Measurements from ENCODE around the gene TFEC.

Gene TFEC

DNA sequence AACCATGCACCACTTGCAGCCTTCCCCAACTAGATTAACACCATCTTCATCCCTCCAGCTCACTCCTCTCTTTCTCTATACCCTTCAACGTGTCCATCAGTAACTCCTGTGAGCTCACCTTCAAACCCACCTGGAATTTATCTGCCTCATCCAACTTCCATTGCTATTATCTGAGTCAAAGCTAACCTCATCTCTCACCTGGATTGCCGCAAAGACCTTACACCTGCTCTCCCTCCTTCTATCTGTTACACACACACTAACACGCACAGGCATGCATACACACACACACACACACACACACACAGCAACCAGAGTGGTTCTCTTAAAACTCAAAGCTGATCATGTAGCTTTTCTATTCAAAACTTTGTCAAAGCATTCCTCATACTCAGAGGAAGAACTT is 3.8 kb upstream of the TFEC start:
- no peak overlapping the region for H3K4me2 ChIP-seq (ENCODE audit: low read depth, low read length, poor library complexity, severe bottlenecking)
- no peak overlapping the region for H3K4me3 ChIP-seq (ENCODE audit: insufficient read depth, low read length, poor library complexity, severe bottlenecking)
- H3K9ac ChIP-seq (ENCODE audit: low read length), result no peak overlapping the region
- no peaks in the 10 kb centered on the region for H3K79me2 ChIP-seq (ENCODE audit: insufficient read depth, low read length)
- H3K9me2 ChIP-seq (replicated peaks; ENCODE audit: insufficient read depth, low read length), result no peaks in the 10 kb centered on the region
- H3K36me3 ChIP-seq (ENCODE audit: low read length), result no peaks in the 10 kb centered on the region
- H3K9me3 ChIP-seq (ENCODE audit: insufficient read depth, low read length), result no peaks in the 10 kb centered on the region
- no peak overlapping the region for H2AFZ ChIP-seq (ENCODE audit: low read depth, low read length, severe bottlenecking)
- TF ChIP-seq EZH2phosphoT487 (conservative IDR thresholded peaks at IDR 0.05; ENCODE audit: low read length) (no peak), CTCF (IDR thresholded peaks at IDR 0.05; ENCODE audit: insufficient read depth, low read length, poor library complexity, severe bottlenecking) (no peak)
- H3K27me3 ChIP-seq (ENCODE audit: low read length), result no peaks in the 10 kb centered on the region
- H4K20me1 ChIP-seq (ENCODE audit: low read depth, low read length), result no peaks in the 10 kb centered on the region
- H3F3A ChIP-seq (ENCODE audit: insufficient read depth), result no peaks in the 10 kb centered on the region
- H3K27ac ChIP-seq (ENCODE audit: low read depth, low read length), result no peak overlapping the region

DNA sequence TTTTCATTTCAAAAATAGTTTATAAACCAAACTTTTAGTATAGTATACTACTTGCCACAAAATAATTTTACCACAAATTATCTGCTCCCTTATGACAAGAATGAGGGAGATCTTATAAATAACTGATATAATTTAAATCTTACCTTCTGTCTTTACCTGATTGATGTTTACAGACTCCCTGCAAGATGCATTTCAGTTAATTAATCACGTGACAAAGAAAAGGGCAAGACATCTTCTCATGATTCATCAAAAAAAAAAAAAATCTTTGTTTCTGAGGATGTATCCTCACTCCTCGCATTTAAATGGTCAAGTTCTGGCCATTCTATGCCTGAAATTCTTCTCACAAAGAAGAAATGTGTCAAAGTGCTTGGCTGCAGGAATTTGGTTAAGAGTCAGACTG is 2.3 kb upstream of the TFEC start:
- no peaks in the 10 kb centered on the region for H3F3A ChIP-seq (ENCODE audit: insufficient read depth)
- H3K9ac ChIP-seq (ENCODE audit: low read length), result no peak overlapping the region
- no peaks in the 10 kb centered on the region for H3K9me2 ChIP-seq (replicated peaks; ENCODE audit: insufficient read depth, low read length)
- TF ChIP-seq CTCF (IDR thresholded peaks at IDR 0.05; ENCODE audit: insufficient read depth, low read length, poor library complexity, severe bottlenecking) (no peak), EZH2phosphoT487 (conservative IDR thresholded peaks at IDR 0.05; ENCODE audit: low read length) (no peak)
- H3K4me2 ChIP-seq (ENCODE audit: low read depth, low read length, poor library complexity, severe bottlenecking), result no peak overlapping the region
- no peak overlapping the region for H3K4me3 ChIP-seq (ENCODE audit: insufficient read depth, low read length, poor library complexity, severe bottlenecking)
- no peaks in the 10 kb centered on the region for H4K20me1 ChIP-seq (ENCODE audit: low read depth, low read length)
- no peaks in the 10 kb centered on the region for H3K27me3 ChIP-seq (ENCODE audit: low read length)
- H3K36me3 ChIP-seq (ENCODE audit: low read length), result no peaks in the 10 kb centered on the region
- no peak overlapping the region for H3K27ac ChIP-seq (ENCODE audit: low read depth, low read length)
- H3K9me3 ChIP-seq (ENCODE audit: insufficient read depth, low read length), result no peaks in the 10 kb centered on the region
- H2AFZ ChIP-seq (ENCODE audit: low read depth, low read length, severe bottlenecking), result no peak overlapping the region
- no peaks in the 10 kb centered on the region for H3K79me2 ChIP-seq (ENCODE audit: insufficient read depth, low read length)

DNA sequence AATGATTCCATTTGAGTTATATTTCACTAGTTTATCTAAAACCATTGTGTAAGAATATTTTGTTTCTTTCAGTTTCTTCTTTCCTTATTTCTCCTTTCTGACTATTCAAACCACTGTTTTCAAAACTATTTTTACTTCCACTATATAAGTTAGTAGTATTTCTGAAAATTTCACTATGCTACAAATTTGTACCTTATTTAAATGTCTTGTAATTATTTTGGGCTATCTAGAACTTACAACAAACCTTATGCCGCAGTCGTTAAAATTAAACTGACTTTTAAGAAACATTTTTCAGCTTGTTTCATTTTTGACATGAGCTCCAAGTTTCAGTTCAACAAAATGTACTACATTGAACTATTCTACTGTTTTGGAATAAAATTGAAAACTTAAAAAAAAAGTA is 1.8 kb downstream of the TFEC start:
- no peak overlapping the region for H3K4me2 ChIP-seq (ENCODE audit: low read depth, low read length, poor library complexity, severe bottlenecking)
- TF ChIP-seq CTCF (IDR thresholded peaks at IDR 0.05; ENCODE audit: insufficient read depth, low read length, poor library complexity, severe bottlenecking) (no peak), EZH2phosphoT487 (conservative IDR thresholded peaks at IDR 0.05; ENCODE audit: low read length) (no peak)
- H2AFZ ChIP-seq (ENCODE audit: low read depth, low read length, severe bottlenecking), result no peak overlapping the region
- H3K9ac ChIP-seq (ENCODE audit: low read length), result no peak overlapping the region
- H3K9me3 ChIP-seq (ENCODE audit: insufficient read depth, low read length), result no peaks in the 10 kb centered on the region
- no peaks in the 10 kb centered on the region for H3K9me2 ChIP-seq (replicated peaks; ENCODE audit: insufficient read depth, low read length)
- no peaks in the 10 kb centered on the region for H3K27me3 ChIP-seq (ENCODE audit: low read length)
- H3F3A ChIP-seq (ENCODE audit: insufficient read depth), result no peaks in the 10 kb centered on the region
- H3K79me2 ChIP-seq (ENCODE audit: insufficient read depth, low read length), result no peaks in the 10 kb centered on the region
- H3K4me3 ChIP-seq (ENCODE audit: insufficient read depth, low read length, poor library complexity, severe bottlenecking), result no peak overlapping the region
- no peaks in the 10 kb centered on the region for H4K20me1 ChIP-seq (ENCODE audit: low read depth, low read length)
- no peak overlapping the region for H3K27ac ChIP-seq (ENCODE audit: low read depth, low read length)
- no peaks in the 10 kb centered on the region for H3K36me3 ChIP-seq (ENCODE audit: low read length)

GRCh38 chr7:116027786-116028185 is 2.8 kb downstream of the TFEC start:
- no peak overlapping the region for H2AFZ ChIP-seq (ENCODE audit: low read depth, low read length, severe bottlenecking)

More at GRCh38 chr7:116027786-116028185, 2.8 kb downstream of the TFEC start:
- H3K9me2 ChIP-seq (replicated peaks; ENCODE audit: insufficient read depth, low read length), result no peaks in the 10 kb centered on the region
- TF ChIP-seq EZH2phosphoT487 (conservative IDR thresholded peaks at IDR 0.05; ENCODE audit: low read length), result no peak
- no peak for TF ChIP-seq CTCF (IDR thresholded peaks at IDR 0.05; ENCODE audit: insufficient read depth, low read length, poor library complexity, severe bottlenecking)
- no peak overlapping the region for H3K9ac ChIP-seq (ENCODE audit: low read length)
- H3K9me3 ChIP-seq (ENCODE audit: insufficient read depth, low read length), result no peaks in the 10 kb centered on the region
- H3K36me3 ChIP-seq (ENCODE audit: low read length), result no peaks in the 10 kb centered on the region
- H3K4me3 ChIP-seq (ENCODE audit: insufficient read depth, low read length, poor library complexity, severe bottlenecking), result no peak overlapping the region
- H3F3A ChIP-seq (ENCODE audit: insufficient read depth), result no peaks in the 10 kb centered on the region
- no peak overlapping the region for H3K27ac ChIP-seq (ENCODE audit: low read depth, low read length)
- H3K4me2 ChIP-seq (ENCODE audit: low read depth, low read length, poor library complexity, severe bottlenecking), result no peak overlapping the region
- H3K27me3 ChIP-seq (ENCODE audit: low read length), result no peaks in the 10 kb centered on the region
- no peaks in the 10 kb centered on the region for H3K79me2 ChIP-seq (ENCODE audit: insufficient read depth, low read length)
- H4K20me1 ChIP-seq (ENCODE audit: low read depth, low read length), result no peaks in the 10 kb centered on the region

Data from SU-DHL-6 (cell line).